DMS79 (cell line): ENCODE data around the gene BIN1.

ENCODE experiments used
- DNase-seq: peaks from one replicate; lab custom pipeline; 2025; lab: John Stamatoyannopoulos, UW

The BIN1 gene

DNA sequence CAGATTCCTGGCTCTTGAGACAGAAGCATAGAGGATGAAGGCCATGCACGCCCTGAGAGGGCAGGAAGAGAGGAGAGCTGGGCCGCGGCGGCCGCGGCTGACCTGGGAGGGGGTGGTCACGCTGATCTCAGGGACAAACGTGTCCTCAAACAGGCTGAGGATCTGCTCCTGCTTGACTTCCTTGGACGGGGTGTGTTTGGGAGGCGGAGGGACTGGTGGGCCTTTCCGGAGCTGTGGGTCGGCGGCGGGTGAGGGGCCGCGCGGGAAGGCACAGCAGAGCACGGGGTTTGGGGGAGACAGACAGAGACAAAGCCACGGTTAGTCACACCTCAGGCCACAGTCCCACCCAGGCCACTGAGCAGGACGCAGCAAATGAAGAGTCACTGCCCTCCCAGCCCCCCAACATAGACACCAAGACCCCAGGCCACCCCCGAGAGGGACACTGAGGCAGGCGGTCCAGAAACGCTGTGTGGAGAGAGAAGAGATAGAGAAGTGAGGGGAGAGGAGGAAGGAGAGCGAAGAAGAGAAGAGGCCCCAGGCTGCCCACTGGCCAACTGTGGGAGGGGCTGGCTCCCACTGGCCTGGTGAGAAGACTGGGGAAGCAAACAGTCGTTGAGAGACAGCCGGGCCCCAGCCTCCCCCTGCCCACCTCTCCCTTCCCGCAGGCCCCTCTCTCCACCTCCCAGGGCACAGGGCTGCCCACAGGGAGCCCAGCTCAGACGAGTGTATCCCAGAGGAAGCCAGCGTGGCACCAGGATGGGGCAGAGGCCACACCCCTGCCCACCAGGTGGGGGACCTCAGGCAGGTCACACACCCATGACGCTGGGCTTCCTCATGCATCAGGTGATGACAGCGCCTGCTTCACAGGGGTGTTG, 49.3 kb downstream of the BIN1 start:
- no peak for DNase-seq

DNA sequence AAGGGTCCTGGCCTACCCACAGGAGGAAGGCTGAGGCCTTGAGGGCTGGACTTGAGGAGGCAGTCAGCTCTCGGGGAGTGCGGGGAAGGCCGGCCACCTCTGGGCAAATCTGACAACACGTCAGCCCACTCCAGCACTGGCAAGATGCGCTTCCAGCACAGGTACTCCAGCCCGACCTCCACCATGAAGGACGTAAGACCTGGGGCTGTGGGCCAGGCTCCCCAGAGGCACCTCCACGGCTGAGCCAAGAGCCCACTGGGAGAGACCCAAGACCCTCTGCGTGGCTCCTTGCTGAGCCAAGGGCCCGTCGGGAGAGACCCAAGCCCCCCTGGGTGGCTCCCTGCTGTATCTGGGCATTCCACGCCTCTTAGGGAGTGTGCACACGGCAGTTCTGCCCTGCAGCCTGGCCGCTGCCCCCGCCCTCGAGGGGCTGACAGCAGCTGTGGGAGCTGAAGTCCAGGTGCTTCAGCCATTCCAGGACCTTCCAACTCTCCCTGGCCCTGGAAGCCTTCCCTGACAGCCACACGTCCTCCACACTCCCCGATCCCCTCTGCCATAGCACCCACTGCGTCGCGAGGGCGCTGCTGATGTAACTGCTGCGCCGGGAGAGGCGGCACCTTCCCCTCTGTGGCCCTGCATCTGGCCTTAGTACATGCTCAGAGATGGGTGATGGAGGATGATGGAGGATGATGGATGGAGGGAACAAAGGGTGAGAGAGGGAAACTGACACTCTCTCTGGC, 50.2 kb downstream of the BIN1 start:
- DNase-seq, result no peak

DNA sequence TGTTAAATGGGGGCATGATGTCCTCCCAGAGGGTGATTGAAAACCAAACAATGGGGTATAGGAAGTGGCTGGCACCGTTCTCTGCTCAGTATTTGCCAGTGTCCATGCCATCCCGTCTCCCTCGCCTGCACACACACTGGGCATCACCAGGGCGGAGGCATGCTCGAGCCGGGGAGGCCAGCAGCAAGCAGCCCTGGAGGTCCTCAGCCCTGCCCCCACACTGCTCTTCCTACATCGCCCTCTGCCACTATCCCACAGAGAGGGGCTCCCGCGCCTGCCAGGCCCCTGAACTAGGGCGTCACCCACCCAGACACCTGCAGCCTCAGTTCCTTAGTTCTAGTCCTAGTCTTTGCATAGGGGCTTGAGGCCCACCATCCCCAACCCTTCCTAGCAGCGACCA, 50.9 kb downstream of the BIN1 start:
- DNase-seq, result no peak

DNA sequence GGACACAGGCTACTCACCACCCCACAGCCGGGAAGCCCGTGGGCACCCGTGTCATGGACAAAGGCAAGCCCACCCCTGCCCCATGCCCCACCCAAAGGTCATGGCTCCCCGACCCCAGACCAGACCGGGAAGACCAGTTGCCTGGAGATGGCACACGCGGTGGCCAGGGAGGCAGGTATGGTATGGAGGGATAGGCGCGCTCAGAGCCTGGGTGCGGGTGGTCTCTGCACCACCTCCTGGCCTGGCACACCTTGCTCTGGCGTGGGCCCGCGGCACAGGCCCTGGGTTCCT, 51.2 kb downstream of the BIN1 start:
- DNase-seq, result no peak

DNA sequence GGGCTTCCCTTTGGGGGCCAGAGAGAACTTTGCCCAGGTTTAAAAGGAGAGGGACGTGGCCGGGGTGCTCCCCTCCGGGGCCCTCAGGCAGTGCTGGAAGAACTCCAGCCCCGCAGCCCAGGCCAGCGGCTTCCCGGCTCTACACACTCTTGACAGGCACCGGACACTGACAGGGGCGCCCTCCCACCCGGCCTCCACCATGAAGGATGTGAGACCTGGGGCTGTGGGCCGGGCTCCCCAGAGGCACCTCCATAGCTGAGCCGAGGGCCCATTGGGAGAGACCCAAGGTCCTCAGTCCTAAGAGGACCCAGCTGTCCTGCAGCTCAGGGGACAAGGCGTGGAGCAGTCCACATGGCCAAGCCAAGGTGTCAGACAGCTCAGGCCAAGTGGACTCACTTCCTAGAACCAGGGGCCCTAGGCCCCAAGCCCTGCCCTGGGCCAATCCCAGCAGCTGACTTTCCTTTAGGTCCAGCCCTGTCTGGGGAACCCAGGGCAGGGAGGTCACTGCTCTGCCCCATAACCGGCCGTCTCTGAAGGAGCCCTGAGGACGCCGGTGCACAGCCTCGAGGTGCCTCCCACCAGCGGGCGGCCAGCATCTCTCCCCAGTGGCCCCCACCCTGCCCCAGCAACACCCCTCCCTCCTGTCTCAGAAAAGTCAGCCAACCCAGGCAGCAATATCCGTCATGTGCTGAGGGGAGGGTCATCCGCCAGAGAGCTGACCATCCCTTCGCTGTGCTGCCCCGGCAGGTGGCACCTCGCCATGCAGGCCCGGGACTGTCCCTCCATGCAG, 51.8 kb downstream of the BIN1 start:
- no peak for DNase-seq

DNA sequence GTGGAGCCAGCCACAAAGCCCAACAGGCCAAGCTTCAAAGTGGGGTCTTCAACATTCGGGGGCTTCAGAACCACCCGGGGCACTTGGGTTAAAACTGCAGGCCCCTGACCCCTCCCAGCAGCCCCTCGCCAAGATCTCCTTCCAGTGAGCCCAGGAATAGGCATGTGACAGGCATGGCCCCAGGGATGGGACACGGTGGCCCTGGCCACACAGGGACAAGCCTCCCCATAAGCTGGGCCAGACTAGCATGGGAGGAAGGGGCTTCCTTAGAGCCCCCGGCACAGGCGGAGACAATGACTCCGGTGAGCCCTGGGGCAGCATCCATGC, 52.4 kb downstream of the BIN1 start:
- DNase-seq, result no peak

DNA sequence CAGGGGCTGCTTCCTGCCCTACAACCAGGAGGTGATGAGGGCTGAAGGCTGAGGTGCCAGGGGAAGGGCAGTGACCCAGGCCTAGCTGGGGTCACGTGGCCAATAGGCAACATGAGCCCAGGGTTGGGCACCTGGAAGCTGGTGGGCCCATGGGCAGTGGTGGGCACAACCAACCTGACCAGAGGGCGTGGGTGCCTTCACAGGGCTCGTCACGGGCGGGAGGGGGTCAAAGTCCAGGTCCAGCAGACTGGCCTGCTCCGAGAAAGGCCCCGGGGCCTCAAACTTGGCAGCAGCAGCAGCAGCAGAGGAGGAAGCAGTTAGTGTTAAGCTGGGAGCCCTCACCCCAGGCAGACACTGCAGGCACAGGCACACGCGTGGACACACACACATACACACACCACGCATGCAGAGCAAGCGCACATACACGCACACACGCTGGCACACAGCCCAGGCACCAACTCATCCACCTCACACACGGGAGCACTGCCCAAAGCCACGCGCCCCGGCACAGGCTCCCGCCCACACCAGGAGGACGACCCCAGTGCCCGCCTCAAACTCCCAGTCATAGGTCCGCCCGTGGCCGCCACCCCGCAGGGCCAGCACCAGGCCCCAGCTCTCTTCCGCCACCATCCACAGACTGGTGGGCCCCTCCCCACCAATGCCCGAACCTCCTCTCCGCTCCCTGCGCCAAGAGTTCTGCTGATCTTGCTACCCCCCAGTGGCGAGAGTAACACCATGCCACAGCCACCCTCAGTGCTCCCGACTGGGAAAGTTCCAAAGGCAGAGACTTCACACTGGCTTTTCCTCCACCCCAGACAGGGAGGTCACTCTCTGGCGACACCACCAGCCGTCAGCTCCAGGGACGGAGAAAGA, 53.0 kb downstream of the BIN1 start:
- DNase-seq, result no peak

DNA sequence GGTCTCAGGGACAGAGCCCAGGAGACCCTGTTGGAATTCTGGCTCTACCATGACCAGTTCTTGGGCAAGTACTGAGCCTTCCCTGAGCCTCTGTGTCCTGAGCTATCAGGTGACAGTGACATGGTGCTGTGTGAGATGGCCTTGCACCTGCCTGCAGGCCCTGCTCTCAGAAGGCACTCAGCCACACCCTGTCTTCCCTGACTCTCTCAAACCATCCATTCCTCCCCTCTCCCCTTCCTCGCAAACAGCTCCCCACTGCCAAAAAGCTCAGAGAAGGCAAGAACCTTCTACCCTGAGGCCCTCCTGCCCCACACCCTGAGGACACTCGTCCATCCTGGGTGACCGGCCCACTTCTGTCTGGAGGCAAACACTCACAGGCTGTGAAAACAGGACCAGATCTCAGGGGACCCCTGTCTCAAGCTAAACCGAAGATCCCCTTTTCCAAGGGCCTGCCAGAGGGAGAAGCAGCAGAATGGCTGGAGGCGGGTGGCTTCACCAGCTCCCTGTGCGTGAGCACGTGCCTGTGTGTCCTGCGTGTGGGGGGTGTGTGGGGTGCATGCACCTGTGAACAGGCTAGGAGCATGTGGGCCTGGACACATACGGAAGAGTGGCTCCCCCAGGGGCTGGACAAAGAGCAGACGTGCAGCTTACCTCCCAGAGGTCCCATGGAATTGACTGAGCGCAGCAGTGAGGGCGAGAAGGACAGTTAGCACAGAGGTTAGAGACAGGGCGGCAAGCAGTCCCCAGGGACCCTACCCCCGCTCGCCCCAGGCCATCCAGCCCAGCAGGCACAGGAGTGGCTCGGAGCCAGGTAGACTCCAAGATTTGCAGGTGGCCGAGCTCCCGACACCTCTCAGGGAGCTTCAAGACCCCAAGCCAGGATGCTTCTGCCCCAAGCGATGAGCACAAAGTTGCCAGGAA, 53.9 kb downstream of the BIN1 start:
- no peak for DNase-seq

DNA sequence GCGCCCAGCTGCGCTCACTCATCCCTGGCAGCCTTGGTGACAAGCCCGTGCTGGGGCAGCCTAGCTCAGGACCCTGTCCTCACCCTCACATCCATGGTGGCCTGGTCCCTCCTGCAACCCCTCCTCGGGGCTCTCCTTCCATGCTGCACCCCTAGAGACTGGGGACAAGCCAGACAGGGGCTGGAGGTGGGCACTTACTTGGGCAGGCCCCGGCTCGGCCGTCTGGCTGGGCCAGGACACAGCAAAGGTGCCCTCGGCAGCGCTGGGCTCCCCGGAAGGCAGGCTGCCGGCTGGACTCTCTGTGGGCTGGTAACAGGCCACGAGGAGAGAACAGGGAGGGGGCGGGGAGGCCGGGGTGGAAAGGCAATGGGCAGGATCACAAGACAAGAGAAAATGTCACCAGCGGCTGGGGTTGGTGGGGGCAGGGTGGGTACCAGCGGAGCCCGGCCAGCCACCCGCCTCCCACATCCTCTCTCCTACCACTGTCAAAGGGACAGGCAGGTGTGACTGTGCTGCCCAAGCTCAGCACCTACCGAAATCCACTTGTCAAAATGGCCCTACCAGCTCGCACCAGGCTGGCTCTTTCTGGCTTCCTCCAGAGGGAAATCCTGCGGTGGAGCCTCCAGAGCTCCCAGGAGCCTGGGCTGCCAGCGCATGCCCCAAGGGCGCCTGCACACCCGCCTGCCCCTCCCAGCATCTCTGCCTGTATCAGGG, 54.7 kb downstream of the BIN1 start:
- no peak for DNase-seq

DNA sequence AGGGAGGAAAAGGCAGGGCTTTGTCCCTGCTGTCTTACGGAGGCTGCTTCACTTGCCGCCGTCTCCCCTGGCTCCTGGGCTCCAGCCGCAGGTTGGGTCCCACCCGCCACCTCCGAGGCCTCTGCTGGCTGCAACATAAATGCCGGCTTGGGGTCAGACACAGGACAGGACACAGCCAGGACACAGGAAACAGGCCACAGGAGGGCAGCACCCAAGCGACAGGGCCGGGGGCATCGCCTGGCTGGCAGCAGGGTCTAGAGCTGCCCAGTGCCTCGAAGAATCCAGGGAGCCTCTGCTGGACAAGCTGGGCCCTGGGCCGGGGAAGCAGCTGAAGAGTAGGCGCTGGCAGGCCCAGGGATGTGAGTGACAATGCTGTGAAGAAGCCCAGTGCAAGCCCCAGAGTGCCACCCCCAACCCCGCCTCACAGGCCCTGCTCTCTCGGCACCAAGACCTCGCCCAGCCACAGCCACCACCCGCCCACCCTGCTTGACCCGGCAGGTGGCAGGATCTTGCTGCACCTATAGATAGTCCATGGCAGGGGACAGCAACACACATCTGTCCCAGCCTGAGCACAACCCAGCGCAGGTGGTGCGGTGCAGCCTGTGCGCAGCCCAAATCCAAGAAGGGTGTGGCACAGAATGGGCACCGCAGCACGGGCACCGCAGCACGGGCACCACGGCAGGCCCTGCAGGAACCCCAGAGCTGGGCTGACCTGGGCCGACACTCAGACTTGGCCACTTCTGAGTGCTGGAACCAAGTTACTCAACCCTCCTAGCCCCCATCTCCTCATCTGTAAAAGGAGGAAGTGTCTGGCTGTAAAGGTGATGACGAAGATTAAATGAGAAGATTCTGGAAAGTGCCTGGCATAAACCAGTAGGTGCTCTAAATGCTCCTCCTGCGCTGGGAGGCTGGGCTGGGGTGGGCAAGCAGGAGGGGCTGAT, 55.6 kb downstream of the BIN1 start:
- no peak for DNase-seq

DNA sequence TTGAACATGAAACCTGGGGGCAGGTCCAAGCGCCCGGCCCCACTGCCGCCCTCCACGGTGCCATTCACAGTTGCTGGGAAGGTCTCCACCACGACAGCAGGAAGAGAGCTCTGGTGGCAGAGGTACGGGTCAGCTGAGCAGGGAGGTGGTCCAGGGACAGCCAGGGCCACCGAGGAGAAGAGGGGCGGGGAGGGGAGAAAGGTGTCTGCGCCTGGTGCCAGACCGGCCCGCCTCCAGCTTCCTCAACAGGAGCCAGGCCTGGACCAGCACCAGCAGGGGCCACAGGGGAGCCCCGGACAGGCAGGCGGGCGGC, 56.2 kb downstream of the BIN1 start:
- no peak for DNase-seq

DNA sequence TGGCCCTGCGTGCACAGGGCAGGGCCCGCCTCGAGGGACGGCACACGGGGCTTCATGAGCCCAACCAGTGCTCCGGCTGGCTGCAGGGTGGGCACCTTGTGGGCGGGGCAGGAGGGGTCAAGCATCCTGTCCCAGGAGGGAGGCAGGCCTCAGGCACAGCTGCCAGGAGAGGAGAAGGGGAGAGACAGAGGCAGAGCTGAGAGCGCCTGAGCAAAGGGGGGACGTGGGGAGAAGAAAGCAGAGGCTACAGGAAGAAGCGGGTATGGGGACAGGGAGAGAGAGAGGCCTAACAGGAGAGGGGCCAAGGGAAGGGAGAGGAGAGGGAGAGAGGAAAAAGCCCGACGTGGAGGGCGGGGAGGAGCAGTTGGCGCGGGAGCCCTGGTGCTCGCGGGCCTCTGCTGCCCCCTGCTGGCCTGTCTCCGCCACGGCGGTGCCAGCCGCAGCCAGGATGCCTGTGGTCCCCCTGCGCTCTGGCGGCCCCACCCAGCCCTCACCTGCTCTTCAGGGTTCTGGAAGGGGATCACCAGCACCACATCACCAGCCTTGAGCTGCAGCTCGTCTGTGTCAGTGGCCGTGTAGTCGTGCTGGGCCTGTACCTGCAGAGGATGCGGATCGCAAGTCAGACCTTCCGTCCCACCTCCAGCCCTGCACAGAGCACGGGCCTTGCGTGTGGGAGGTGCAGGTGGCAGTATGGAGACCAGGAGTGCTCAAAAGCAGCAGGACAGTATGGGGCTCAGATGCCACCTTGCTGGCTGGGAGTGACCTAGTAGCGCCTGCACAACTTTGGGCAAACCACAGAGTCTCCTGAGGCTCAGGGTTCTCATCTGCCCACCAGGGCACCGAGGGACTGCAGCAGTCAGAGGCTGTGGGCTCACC, 56.8 kb downstream of the BIN1 start:
- DNase-seq, result no peak

DNA sequence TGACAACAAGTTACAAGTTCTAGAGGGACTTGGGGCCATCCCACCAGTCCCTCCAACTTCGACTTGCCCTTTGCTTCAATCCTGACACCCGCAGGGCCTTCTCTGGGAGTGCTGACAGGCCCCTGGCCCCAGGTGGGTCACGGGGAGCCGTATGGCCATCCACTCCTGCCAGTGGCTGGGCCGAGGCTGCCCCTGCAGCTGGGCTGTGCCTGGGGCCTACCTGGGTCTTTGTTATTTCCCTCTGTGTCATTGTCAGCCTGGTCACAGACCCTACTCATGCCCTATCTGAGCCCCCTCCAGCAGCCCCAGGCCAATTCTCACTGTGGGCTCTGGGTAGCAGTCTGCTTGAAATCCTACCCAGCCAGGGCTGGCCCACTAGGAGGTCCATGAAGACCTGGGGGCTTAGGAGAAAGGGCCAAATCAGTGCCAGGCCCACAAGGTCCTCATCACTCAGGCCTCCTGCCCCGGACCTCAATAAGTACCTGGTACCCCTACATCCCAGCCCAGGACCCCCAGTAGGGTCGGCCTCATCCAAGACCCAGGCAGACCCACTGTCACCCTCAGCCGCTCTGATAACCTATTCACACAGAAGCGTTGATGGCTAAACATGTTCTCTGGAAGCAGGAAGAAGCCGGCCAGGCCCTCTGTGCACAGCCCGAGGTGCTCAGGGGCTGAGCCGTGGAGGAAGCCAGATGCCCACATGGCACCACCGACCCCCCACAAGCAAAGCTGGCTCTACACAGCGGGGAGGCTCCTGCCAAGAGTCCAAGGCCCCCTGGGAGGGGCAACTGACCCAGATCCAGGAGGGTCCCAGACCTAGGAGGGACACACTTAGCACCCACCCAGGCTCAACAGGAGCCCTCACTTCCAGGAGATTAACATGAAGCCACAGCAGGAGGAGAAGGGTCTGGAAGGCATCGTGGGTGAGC, 57.7 kb downstream of the BIN1 start:
- no peak for DNase-seq

DNA sequence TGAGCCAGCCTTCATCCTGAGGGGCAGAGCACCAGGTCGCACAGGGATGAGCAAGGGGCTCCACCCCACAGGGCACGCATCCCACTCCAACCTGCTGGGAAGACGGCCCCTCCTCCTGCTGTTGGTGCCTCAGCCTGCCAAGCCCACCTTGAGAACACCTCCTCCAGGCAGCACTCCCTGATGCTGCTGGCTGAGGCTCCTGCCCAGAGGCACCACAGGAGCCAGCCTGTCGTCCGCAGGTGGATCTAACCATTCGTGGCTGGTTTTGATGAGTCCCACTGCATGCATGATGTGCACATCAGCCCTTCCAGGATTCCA, 58.4 kb downstream of the BIN1 start:
- DNase-seq, result no peak

DNA sequence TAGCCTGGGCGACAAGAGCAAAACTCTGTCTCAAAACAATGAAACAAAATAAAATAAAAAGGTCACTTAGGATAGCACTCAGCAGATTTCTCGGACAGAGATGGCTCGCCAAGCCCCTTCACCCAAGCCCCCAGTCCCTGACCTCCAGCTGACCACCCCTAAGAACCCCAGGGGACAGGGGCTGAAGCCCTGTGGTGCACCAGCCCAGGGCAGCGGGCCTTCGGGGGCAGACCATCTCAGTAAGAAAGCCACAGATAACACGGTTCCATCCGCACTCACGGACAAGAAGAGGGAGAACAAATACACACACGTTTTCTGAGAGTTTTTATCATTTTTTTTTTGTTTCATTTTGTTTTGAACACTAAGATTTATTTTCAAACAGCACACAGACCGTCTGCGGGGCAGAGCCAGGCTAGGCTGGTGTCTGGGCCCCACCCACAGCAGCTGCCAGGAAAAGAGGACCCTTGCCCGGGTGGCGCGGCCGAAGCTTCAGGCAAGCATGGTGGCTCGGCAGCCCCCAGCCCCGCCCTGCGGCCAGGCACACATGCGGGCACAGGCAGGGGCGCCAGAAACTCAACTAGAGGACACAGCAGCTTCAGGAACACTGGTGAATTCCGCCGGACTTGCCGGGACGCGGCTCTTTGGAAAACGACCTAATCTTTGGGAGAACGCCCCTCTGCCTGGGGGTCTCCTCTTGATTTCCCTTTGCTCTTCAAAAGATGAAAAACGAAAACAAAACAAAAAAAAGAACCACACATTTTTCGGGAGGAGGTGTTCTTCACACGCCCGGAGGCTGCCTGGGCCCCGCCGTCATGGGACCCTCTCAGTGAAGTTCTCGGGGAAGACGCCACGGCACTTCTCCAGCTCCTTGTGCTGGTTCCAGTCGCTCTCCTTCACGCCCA, 59.0 kb downstream of the BIN1 start:
- no peak for DNase-seq

DNA sequence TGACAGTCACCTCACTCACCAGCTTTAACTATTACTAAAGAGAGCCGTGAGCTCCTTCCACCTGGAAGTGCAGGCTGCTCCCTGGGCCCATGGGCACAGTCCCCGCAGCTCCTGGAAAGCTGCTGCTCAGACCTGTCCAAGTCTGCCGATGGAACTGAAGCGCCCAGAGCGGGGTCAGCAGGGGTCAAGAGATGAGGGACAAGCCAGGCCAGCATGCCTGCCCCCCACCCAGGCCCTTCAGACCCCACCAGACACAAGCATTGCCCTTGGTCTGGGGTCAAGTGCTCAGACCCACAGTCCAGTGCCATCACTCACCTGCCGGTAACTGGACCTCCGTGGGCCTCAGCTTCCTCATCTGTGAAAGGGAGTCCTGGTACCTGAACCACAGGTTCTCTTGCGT, 59.9 kb downstream of the BIN1 start:
- DNase-seq, result no peak
